IMR-90 (cell line): ENCODE measurements around the gene NUDT12. TPM values are rescaled to one million over a fixed set of nuclear protein-coding genes. Genes with fewer than 3 reads are reported as not detected.

ENCODE experiments used
- ATAC-seq: fragments of 200-7000 bp; cut with Tn5 transposase; 2 replicates; pipeline ENCODE4 v1.9.1; 2020; ENCODE audit warnings: low read depth, mild to moderate bottlenecking, moderate library complexity
- BruUV-seq: library from RNA; stranded (reverse); fragments of 400-500 nt; replicated peaks from 2 replicates; lab custom pipeline; 2021; lab: Mats Ljungman, UMichigan
- CTCF ChIA-PET: fragments of 300-600 bp; formaldehyde crosslinking; extraction: SDS; loops from one replicate; lab custom pipeline; 2021; ENCODE audit warnings: antibody characterized with exemption; lab: Yijun Ruan, JAX
- POLR2A ChIA-PET: fragments of 300-600 bp; sonication (Branson Sonifier 250); formaldehyde crosslinking; loops from one replicate; lab custom pipeline; 2022; ENCODE audit warnings: antibody characterized with exemption; ENCODE audit not compliant: unreplicated experiment; lab: Charles Lee
- DNase-seq: peaks from one replicate; pipeline ENCODE4 v3.0.0; 2013
- H2AFZ ChIP-seq: replicated peaks from 2 replicates; pipeline ENCODE3; 2013; ENCODE audit warnings: low read length, mild to moderate bottlenecking; ENCODE audit not compliant: poor library complexity
- H2AK5ac ChIP-seq: 2 replicates; pipeline ENCODE4 v1.6.1; 2013; ENCODE audit warnings: low read depth, low read length, inconsistent platforms
- H2AK9ac ChIP-seq: replicated peaks from 2 replicates; pipeline ENCODE3; 2013; ENCODE audit warnings: mild to moderate bottlenecking, low read depth, low read length, moderate library complexity; ENCODE audit not compliant: poor library complexity
- H2BK120ac ChIP-seq: 2 replicates; pipeline ENCODE4 v1.6.1; 2013; ENCODE audit warnings: low read depth, low read length, inconsistent platforms
- H2BK15ac ChIP-seq: 3 replicates; pipeline ENCODE4 v1.6.1; 2013; ENCODE audit warnings: low read depth, low read length, inconsistent platforms
- H2BK20ac ChIP-seq: 2 replicates; pipeline ENCODE4 v1.6.1; 2013; ENCODE audit warnings: low read depth, mild to moderate bottlenecking, inconsistent platforms, low read length, moderate library complexity
- H2BK5ac ChIP-seq: 2 replicates; pipeline ENCODE4 v1.6.1; 2013; ENCODE audit warnings: mild to moderate bottlenecking, low read depth, low read length, inconsistent platforms; ENCODE audit not compliant: poor library complexity, severe bottlenecking
- H3K14ac ChIP-seq: replicated peaks from 2 replicates; pipeline ENCODE4 v1.6.1; 2013; ENCODE audit warnings: low read depth, low read length, inconsistent platforms
- H3K18ac ChIP-seq: 2 replicates; pipeline ENCODE4 v1.6.1; 2013; ENCODE audit warnings: low read depth, low read length, control low read depth
- H3K23ac ChIP-seq: 2 replicates; pipeline ENCODE4 v1.6.1; 2013; ENCODE audit warnings: low read depth, low read length, inconsistent platforms
- H3K27ac ChIP-seq: 2 replicates; pipeline ENCODE4 v1.5.1; 2013; ENCODE audit warnings: mild to moderate bottlenecking, control low read depth, low read length; ENCODE audit not compliant: insufficient read depth
- H3K27me3 ChIP-seq: 2 replicates; pipeline ENCODE4 v1.6.1; 2013; ENCODE audit warnings: low read length; ENCODE audit not compliant: control insufficient read depth, insufficient read depth
- H3K36me3 ChIP-seq: 2 replicates; pipeline ENCODE4 v1.6.1; 2013; ENCODE audit warnings: low read length, mixed read lengths; ENCODE audit not compliant: control insufficient read depth, insufficient read depth
- H3K4ac ChIP-seq: 2 replicates; pipeline ENCODE4 v1.6.1; 2013; ENCODE audit warnings: low read depth, low read length, inconsistent platforms
- H3K4me1 ChIP-seq: 2 replicates; pipeline ENCODE4 v1.6.1; 2013; ENCODE audit warnings: low read length, mixed read lengths; ENCODE audit not compliant: control insufficient read depth, insufficient read depth
- H3K4me2 ChIP-seq: 2 replicates; pipeline ENCODE4 v1.6.1; 2013; ENCODE audit warnings: low read depth, mild to moderate bottlenecking, control low read depth, low read length, moderate library complexity
- H3K4me3 ChIP-seq: 2 replicates; pipeline ENCODE4 v1.5.1; 2013; ENCODE audit warnings: low read depth, mild to moderate bottlenecking, control low read depth, low read length, moderate library complexity; ENCODE audit not compliant: insufficient read depth
- H3K56ac ChIP-seq: 2 replicates; pipeline ENCODE4 v1.6.1; 2013; ENCODE audit warnings: low read length, inconsistent platforms; ENCODE audit not compliant: insufficient read depth; ENCODE audit errors: extremely low read depth
- H3K79me1 ChIP-seq, 2 experiments: 2 replicates each; pipeline ENCODE4 v1.6.1; 2013; ENCODE audit warnings: low read length in 2 of 2, inconsistent platforms in 1 of 2, low read depth in 1 of 2
- H3K9ac ChIP-seq: 2 replicates; pipeline ENCODE4 v1.6.1; 2013; ENCODE audit warnings: low read depth, low read length, control low read depth
- H3K9me1 ChIP-seq: 2 replicates; pipeline ENCODE4 v1.6.1; 2013; ENCODE audit warnings: low read length, inconsistent platforms; ENCODE audit not compliant: insufficient read depth
- H3K9me3 ChIP-seq: 2 replicates; pipeline ENCODE4 v1.6.1; 2013; ENCODE audit warnings: low read length; ENCODE audit not compliant: control insufficient read depth, insufficient read depth
- H4K20me1 ChIP-seq: 2 replicates; pipeline ENCODE4 v1.6.1; 2013; ENCODE audit warnings: low read length, inconsistent platforms; ENCODE audit not compliant: insufficient read depth
- H4K5ac ChIP-seq: 2 replicates; pipeline ENCODE4 v1.6.1; 2013; ENCODE audit warnings: mild to moderate bottlenecking, low read depth, low read length, control low read depth
- H4K8ac ChIP-seq, 2 experiments: 2 replicates each; pipeline ENCODE4 v1.6.1; 2013; ENCODE audit warnings: low read depth in 2 of 2, low read length in 2 of 2, control low read depth in 1 of 2, inconsistent platforms in 1 of 2
- H4K91ac ChIP-seq: 2 replicates; pipeline ENCODE4 v1.6.1; 2013; ENCODE audit warnings: low read depth, low read length, inconsistent platforms; ENCODE audit not compliant: insufficient read depth
- BHLHE40 ChIP-seq: fragments of 150-350 bp; IDR thresholded peaks from 2 replicates; pipeline ENCODE4 v1.6.1; 2016; ENCODE audit warnings: mild to moderate bottlenecking, low read depth, low read length
- CEBPB ChIP-seq: IDR thresholded peaks from 2 replicates; pipeline ENCODE4 v1.6.1; 2012; ENCODE audit warnings: low read depth, low read length, improper control_type of control experiment
- CHD1 ChIP-seq: IDR thresholded peaks from 2 replicates; pipeline ENCODE4 v1.6.1; 2012; ENCODE audit warnings: low read depth, low read length, improper control_type of control experiment
- FOS ChIP-seq: fragments of 150-350 bp; IDR thresholded peaks from 2 replicates; pipeline ENCODE4 v1.6.1; 2016; ENCODE audit warnings: low read depth, low read length
- MAFK ChIP-seq: IDR thresholded peaks from 2 replicates; pipeline ENCODE4 v1.6.1; 2012; ENCODE audit warnings: low read depth, low read length, improper control_type of control experiment
- MAZ ChIP-seq: IDR thresholded peaks from 2 replicates; pipeline ENCODE4 v1.6.1; 2012; ENCODE audit warnings: low read depth, mild to moderate bottlenecking, low read length, improper control_type of control experiment, moderate library complexity, borderline replicate concordance
- MXI1 ChIP-seq: IDR thresholded peaks from 2 replicates; pipeline ENCODE4 v1.6.1; 2012; ENCODE audit warnings: low read depth, mild to moderate bottlenecking, low read length, moderate library complexity, borderline replicate concordance
- NFE2L2 ChIP-seq: fragments of 150-350 bp; IDR thresholded peaks from 2 replicates; pipeline ENCODE4 v1.6.1; 2016; ENCODE audit warnings: low read depth, mild to moderate bottlenecking, low read length
- POLR2A ChIP-seq: IDR thresholded peaks from 2 replicates; pipeline ENCODE4 v1.6.1; 2012; ENCODE audit warnings: mild to moderate bottlenecking, low read depth, low read length
- RAD21 ChIP-seq: IDR thresholded peaks from 2 replicates; pipeline ENCODE4 v1.6.1; 2012; ENCODE audit warnings: low read length, improper control_type of control experiment
- RCOR1 ChIP-seq: IDR thresholded peaks from 2 replicates; pipeline ENCODE4 v1.6.1; 2012; ENCODE audit warnings: mild to moderate bottlenecking, low read length, improper control_type of control experiment; ENCODE audit not compliant: insufficient replicate concordance
- RFX5 ChIP-seq: IDR thresholded peaks from 2 replicates; pipeline ENCODE4 v1.8.0; 2012; ENCODE audit warnings: low read depth, mild to moderate bottlenecking, low read length, moderate library complexity
- SMC3 ChIP-seq: fragments of 150-350 bp; IDR thresholded peaks from 2 replicates; pipeline ENCODE4 v1.6.1; 2016; ENCODE audit warnings: low read depth, mild to moderate bottlenecking, antibody characterized with exemption, low read length, moderate library complexity
- USF2 ChIP-seq: fragments of 150-350 bp; IDR thresholded peaks from 2 replicates; pipeline ENCODE4 v1.6.1; 2017; ENCODE audit warnings: mild to moderate bottlenecking, antibody characterized with exemption, low read length, low read depth
- WGBS, 2 experiments: methylation state at CpG; one replicate each; pipeline versions ENCODE4 v1.1.5 to v1.1.7; 2013; ENCODE audit warnings: missing lambda C conversion rate in 2 of 2; ENCODE audit not compliant: insufficient read length in 1 of 2; ENCODE audit errors: extremely low coverage in 2 of 2; 5-methylcytosine and 5-hydroxymethylcytosine counted together
- dilution Hi-C: fragments of 300-500 bp; cut with HindIII; formaldehyde crosslinking; loops from one replicate; pipeline ENCODE4 v1.14.3; 2018; ENCODE audit warnings: low sequenced_read_pairs; ENCODE audit not compliant: unreplicated experiment
- in situ Hi-C: fragments of 300-500 bp; cut with MboI; formaldehyde crosslinking; loops from 3 replicates; pipeline ENCODE4 v1.14.3; 2019; ENCODE audit warnings: low sequenced_read_pairs, inconsistent platforms, mixed read lengths
- intact Hi-C: fragments of 100-400 bp; cut with micrococcal nuclease; formaldehyde crosslinking; loops from 2 replicates; pipeline ENCODE4 v1.10.0; 2022
- polyA plus RNA-seq, 3 experiments: library from polyadenylated mRNA; depleted of rRNA; stranded (reverse); fragments of >200 nt; gene quantifications; 2 replicates each; pipeline ENCODE4 v1.2.3, GENCODE V29; 2012; ENCODE audit warnings: low replicate concordance in 1 of 3
- total RNA-seq: library from RNA; depleted of rRNA; stranded (reverse); fragments of >200 nt; gene quantifications from 2 replicates; pipeline ENCODE4 v1.2.3, GENCODE V29; 2012
- TF ChIP-seq, protein P1 (sequence below): fragments of 150-350 bp; IDR thresholded peaks from 2 replicates; pipeline ENCODE4 v1.6.1; 2016; ENCODE audit warnings: low read depth, mild to moderate bottlenecking, low read length, moderate library complexity, borderline replicate concordance
- TF ChIP-seq, protein P2 (sequence below): conservative IDR thresholded peaks from 2 replicates; pipeline ENCODE4 v1.5.1; 2012; ENCODE audit warnings: mild to moderate bottlenecking, low read depth, low read length, improper control_type of control experiment

NUDT12 gene
- total and polyA plus RNA-seq, 2 of the 4 experiments (the other 2 are of a cell fraction): 3.7 to 5.9 TPM

DNA sequence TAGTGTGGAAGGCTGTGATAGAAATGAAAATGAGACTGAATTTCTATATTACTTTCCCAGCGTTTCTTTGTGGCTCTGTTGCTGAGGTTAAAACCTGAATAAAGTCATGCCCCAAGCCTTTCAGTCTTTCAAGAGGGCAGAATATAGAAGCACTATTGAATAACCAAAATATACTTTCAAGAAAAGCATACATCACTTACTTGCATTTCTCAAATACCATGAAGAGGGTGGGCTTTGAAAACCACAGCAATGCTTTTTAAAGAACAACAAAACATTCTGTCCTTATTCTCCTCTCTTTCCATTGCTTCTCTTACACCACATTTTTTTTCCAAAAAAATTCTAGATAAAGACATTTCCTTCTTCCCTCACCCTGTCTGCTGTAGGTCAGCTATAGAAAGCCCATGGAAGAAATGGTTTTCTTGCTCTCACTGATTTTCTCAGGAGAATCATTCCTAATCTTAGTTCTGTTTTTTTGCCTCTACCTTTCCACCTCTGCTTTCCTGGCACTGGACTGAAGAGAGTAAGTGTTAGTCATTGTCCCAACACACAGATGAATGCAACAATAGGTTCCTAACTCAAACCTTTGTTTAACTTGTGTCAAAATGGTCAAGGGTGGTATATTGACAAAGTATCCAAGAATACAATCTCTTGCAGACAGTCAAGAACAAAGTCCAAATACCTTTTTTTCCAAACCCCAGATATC lies 51.6 kb downstream of the NUDT12 start:
- H3K27ac ChIP-seq: no peak overlapping the region
- H4K91ac ChIP-seq: no peak overlapping the region
- no peak overlapping the region for H2AFZ ChIP-seq
- H3K27me3 ChIP-seq: no peaks in the 10 kb centered on the region; the same call in 1 of the 2 replicates
- no peak for TF ChIP-seq RAD21
- TF ChIP-seq MAFK: no peak
- TF ChIP-seq RFX5: no peak
- no peak for TF ChIP-seq BHLHE40
- TF ChIP-seq SMC3: no peak
- TF ChIP-seq MXI1: no peak
- no peak for TF ChIP-seq CHD1
- TF ChIP-seq POLR2A: no peak
- TF ChIP-seq CEBPB: no peak
- no peak for TF ChIP-seq NFE2L2
- TF ChIP-seq, protein P1, sequence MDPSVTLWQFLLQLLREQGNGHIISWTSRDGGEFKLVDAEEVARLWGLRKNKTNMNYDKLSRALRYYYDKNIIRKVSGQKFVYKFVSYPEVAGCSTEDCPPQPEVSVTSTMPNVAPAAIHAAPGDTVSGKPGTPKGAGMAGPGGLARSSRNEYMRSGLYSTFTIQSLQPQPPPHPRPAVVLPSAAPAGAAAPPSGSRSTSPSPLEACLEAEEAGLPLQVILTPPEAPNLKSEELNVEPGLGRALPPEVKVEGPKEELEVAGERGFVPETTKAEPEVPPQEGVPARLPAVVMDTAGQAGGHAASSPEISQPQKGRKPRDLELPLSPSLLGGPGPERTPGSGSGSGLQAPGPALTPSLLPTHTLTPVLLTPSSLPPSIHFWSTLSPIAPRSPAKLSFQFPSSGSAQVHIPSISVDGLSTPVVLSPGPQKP: no peak
- TF ChIP-seq RCOR1: no peak
- no peak for TF ChIP-seq MAZ
- TF ChIP-seq, protein P2, sequence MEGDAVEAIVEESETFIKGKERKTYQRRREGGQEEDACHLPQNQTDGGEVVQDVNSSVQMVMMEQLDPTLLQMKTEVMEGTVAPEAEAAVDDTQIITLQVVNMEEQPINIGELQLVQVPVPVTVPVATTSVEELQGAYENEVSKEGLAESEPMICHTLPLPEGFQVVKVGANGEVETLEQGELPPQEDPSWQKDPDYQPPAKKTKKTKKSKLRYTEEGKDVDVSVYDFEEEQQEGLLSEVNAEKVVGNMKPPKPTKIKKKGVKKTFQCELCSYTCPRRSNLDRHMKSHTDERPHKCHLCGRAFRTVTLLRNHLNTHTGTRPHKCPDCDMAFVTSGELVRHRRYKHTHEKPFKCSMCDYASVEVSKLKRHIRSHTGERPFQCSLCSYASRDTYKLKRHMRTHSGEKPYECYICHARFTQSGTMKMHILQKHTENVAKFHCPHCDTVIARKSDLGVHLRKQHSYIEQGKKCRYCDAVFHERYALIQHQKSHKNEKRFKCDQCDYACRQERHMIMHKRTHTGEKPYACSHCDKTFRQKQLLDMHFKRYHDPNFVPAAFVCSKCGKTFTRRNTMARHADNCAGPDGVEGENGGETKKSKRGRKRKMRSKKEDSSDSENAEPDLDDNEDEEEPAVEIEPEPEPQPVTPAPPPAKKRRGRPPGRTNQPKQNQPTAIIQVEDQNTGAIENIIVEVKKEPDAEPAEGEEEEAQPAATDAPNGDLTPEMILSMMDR: no peak
- TF ChIP-seq FOS: no peak
- TF ChIP-seq USF2: no peak
- no peak overlapping the region for H3K23ac ChIP-seq
- no peaks in the 10 kb centered on the region for H4K20me1 ChIP-seq
- H3K79me1 ChIP-seq: no peaks in the 10 kb centered on the region
- no peak overlapping the region for H2AK9ac ChIP-seq
- H3K14ac ChIP-seq: no peak overlapping the region
- dilution Hi-C loops: no loop called here
- no peaks in the 10 kb centered on the region for H3K36me3 ChIP-seq
- H3K4me1 ChIP-seq: no peaks in the 10 kb centered on the region
- no peak overlapping the region for H2BK20ac ChIP-seq
- no CpG with 5 or more reads among the region's 1 CpG for WGBS, 2 experiments
- H3K18ac ChIP-seq: no peak overlapping the region
- H2AK5ac ChIP-seq: no peak overlapping the region
- no peak overlapping the region for H2BK5ac ChIP-seq
- no TSS peak for BruUV-seq
- ATAC-seq (no peak), DNase-seq (no peak)
- no peak overlapping the region for H2BK120ac ChIP-seq
- no peak overlapping the region for H4K5ac ChIP-seq
- H3K4ac ChIP-seq: no peak overlapping the region
- H3K56ac ChIP-seq: no peak overlapping the region
- intact Hi-C loops: no loop called here
- H3K4me3 ChIP-seq: no peak overlapping the region
- POLR2A ChIA-PET: no interaction called here
- no peaks in the 10 kb centered on the region for H3K9me3 ChIP-seq
- no peak overlapping the region for H3K4me2 ChIP-seq
- CTCF ChIA-PET: interaction anchor here (1.9 kb wide), 1 partner anchor 8 kb away, joined by 9 read pairs; no protein-coding TSS in a partner anchor
- H3K9me1 ChIP-seq: no peaks in the 10 kb centered on the region
- H2BK15ac ChIP-seq: no peak overlapping the region
- H4K8ac ChIP-seq: no peak overlapping the region
- in situ Hi-C loops: no loop called here
- H3K9ac ChIP-seq: no peak overlapping the region
